Spleen (tissue), 7 donors: Measurements from ENCODE around the gene STK4.

Experiments used
- CTCF ChIP-seq, 11 experiments: fragments of 200-600 bp in 7 of 11; fragments of 450-650 bp in 4 of 11; sonication (generic) in 4 of 11; IDR thresholded peaks in 8 of 11; conservative IDR thresholded peaks in 3 of 11; 1 replicate in 7 of 11; 2 replicates in 4 of 11; pipeline versions ENCODE4 v1.4.0 to v1.8.0; 2016 to 2021; ENCODE audit warnings: antibody characterized with exemption in 11 of 11, inconsistent platforms in 4 of 11, mild to moderate bottlenecking in 1 of 11
- POLR2A ChIP-seq, 3 donors: fragments of 450-650 bp; IDR thresholded peaks; one replicate each; pipeline ENCODE4 v1.5.1; 2017; ENCODE audit warnings: antibody characterized with exemption in 3 of 3, mild to moderate bottlenecking in 1 of 3
- POLR2AphosphoS5 ChIP-seq, 3 donors: sonication (generic); formaldehyde crosslinking; IDR thresholded peaks; one replicate each; pipeline ENCODE4 v1.5.1; 2017; ENCODE audit warnings: antibody characterized with exemption in 3 of 3
- donor health status: DM: no; HTN: no; CAD: no; lungs with moderate emphysema.
- donor health status: DM: no; HTN: no; CAD: no.
- donor health status: DM: no; HTN: no; CAD: no.

DNA sequence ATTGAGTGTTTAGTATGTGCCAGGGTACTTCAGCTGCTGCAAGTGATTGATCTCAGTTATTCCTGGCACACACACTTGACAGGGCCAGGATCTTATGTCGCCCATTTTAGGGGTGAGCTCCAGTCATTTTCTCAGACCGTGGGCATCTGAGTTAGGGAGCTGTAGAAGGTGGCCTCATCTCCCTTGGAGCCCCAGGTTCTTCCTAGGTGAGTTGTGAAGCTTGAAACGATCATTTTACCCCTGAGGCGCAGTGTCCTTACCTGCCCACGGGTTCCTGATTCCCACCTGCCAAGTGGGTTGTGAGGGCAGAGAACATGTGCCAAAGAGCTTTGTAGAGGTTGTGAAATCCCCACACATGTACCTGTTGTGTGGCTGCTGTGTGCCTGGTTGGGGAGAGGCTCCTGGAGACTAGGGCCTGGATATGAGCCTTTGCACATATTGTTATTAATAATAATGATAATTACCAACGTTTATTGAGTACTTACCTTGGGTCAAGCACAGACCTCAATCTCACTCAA is 135.1 kb downstream of the STK4 start:
- no peak for TF ChIP-seq CTCF (IDR thresholded peaks at IDR 0.05 in 8 of 11, conservative IDR thresholded peaks at IDR 0.05 in 3 of 11)
- TF ChIP-seq POLR2AphosphoS5 (IDR thresholded peaks at IDR 0.05) = no peak
- TF ChIP-seq POLR2A (IDR thresholded peaks at IDR 0.05) = no peak
